ENCODE results near the gene SPEG. TPM values are rescaled to one million over a fixed set of nuclear protein-coding genes. Genes with fewer than 3 reads are reported as not detected.

The SPEG gene
- polyA plus RNA-seq, 2 of the 4 experiments (the other 2 are of a cell fraction), result 2.3 to 11.5 TPM

GRCh38 chr2:219441451-219442255 is 7.0 kb downstream of the SPEG start (continued):
- TF ChIP-seq, protein P1, sequence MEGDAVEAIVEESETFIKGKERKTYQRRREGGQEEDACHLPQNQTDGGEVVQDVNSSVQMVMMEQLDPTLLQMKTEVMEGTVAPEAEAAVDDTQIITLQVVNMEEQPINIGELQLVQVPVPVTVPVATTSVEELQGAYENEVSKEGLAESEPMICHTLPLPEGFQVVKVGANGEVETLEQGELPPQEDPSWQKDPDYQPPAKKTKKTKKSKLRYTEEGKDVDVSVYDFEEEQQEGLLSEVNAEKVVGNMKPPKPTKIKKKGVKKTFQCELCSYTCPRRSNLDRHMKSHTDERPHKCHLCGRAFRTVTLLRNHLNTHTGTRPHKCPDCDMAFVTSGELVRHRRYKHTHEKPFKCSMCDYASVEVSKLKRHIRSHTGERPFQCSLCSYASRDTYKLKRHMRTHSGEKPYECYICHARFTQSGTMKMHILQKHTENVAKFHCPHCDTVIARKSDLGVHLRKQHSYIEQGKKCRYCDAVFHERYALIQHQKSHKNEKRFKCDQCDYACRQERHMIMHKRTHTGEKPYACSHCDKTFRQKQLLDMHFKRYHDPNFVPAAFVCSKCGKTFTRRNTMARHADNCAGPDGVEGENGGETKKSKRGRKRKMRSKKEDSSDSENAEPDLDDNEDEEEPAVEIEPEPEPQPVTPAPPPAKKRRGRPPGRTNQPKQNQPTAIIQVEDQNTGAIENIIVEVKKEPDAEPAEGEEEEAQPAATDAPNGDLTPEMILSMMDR (IDR thresholded peaks at IDR 0.05), result no peak
- TF ChIP-seq GATA3 (IDR thresholded peaks at IDR 0.05; ENCODE audit: borderline replicate concordance), result no peak
- no peak for TF ChIP-seq EP300 (IDR thresholded peaks at IDR 0.05)
- no peak for TF ChIP-seq FOSL2 (IDR thresholded peaks at IDR 0.05)
- TF ChIP-seq FOSL2 (CRISPR knock-in tag; IDR thresholded peaks at IDR 0.05), result no peak
- no peak for TF ChIP-seq MAFK (IDR thresholded peaks at IDR 0.05; ENCODE audit: partially characterized antibody)

DNA sequence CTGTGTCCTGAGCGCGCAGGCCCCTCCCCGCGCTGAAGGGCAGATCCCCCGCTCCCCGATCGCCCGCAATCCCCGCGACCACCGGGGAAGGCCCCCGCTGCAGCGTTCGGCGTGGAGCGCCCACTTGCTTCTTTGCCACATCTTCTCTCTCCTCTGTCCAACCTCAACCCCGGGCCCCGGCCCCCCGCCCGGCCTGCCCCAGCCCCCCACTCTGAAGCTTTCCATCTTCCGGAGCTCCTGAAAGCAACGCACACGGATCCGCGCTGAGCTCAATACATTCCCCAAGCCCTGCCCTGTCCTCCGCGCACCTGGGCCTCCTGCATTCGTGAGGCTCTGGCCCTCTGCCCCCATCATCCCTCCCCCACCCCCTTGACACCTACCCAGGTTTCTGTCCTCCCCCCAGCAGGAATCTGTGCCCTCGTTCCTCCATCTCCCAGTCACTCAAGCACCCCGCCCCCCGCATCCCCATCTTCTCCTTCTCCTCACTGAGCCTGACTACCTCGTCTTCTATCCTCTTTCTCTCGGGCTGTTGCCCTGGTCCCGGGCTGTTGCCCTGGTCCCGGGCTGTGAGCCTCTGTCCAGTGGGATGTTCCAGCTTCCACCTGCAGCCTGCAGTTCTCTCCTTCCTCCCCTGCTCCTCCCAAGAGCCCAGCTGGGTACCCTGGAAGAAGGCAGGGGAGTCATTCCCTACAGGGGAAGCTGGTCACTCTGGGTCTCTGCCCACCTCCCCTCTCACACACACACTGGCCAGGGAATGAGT is 7.8 kb downstream of the SPEG start:
- FAIRE-seq (no peak), DNase-seq (ENCODE audit: low read depth in 1 of 2, low spot score in 1 of 2) (no peak), ATAC-seq (peak in 1 of 2 experiments; percentile 6; a peak in 1 of 6 replicates)
- Histone ChIP-seq H3K9me3 (no peaks in the 10 kb centered on the region), H3K4me2 (peak overlapping the region; percentile 97), H3K27ac (peak overlapping the region; percentile 81 to 91), H3K4me1 (peaks cover 20% of the 10 kb centered on the region), H3K4me3 (peak overlapping the region; percentile 90)
- CTCF ChIA-PET, result interaction anchor here (0.6 to 89.4 kb wide), 5 partner anchors 17 to 164 kb away, joined by 3 to 3291 read pairs (median 3); partner anchors contain the start of genes ASIC4, CHPF, GMPPA and TMEM198
- POLR2A ChIA-PET, result interaction anchor here (0.8 to 1.4 kb wide), 2 partner anchors 10 to 162 kb away, joined by 4 to 6 read pairs; no protein-coding TSS in a partner anchor
- 52% methylated on average over 13 of the region's 35 CpGs for WGBS (ENCODE audit: missing lambda C conversion rate)
- TF ChIP-seq SMC3 (IDR thresholded peaks at IDR 0.05), result no peak
- TF ChIP-seq FOXS1 (CRISPR knock-in tag; IDR thresholded peaks at IDR 0.05), result no peak
- TF ChIP-seq CBX2 (IDR thresholded peaks at IDR 0.05; ENCODE audit: borderline replicate concordance, low read depth), result no peak
- TF ChIP-seq PHF8 (IDR thresholded peaks at IDR 0.05; ENCODE audit: borderline replicate concordance, low read depth), result no peak
- no peak for TF ChIP-seq ZSCAN20 (CRISPR knock-in tag; IDR thresholded peaks at IDR 0.05)
- TF ChIP-seq BCL3 (IDR thresholded peaks at IDR 0.05), result no peak
- no peak for TF ChIP-seq POLR2A (IDR thresholded peaks at IDR 0.05; ENCODE audit: low read length)
- TF ChIP-seq NFE2L2 (conservative IDR thresholded peaks at IDR 0.05; ENCODE audit: low read length), result no peak
- no peak for TF ChIP-seq HOXB5 (CRISPR knock-in tag; IDR thresholded peaks at IDR 0.05)
- TF ChIP-seq HMGXB4 (CRISPR knock-in tag; IDR thresholded peaks at IDR 0.05; ENCODE audit: borderline replicate concordance), result no peak
- TF ChIP-seq ESRRA (IDR thresholded peaks at IDR 0.05; ENCODE audit: borderline replicate concordance, low read length), result no peak
- no peak for TF ChIP-seq JUN (IDR thresholded peaks at IDR 0.05)
- TF ChIP-seq GATA3 (IDR thresholded peaks at IDR 0.05; ENCODE audit: borderline replicate concordance), result no peak
- no peak for TF ChIP-seq MAFK (IDR thresholded peaks at IDR 0.05; ENCODE audit: partially characterized antibody)
- no peak for TF ChIP-seq HEYL (CRISPR knock-in tag; IDR thresholded peaks at IDR 0.05)
- TF ChIP-seq MYC (IDR thresholded peaks at IDR 0.05; ENCODE audit: borderline replicate concordance, low read length), result no peak

Measured in A549 (cell line).